PC-9 (cell line): ENCODE results near the gene CPNE4. TPM values are rescaled to one million over a fixed set of nuclear protein-coding genes. Genes with fewer than 3 reads are reported as not detected.
A peak's percentile ranks its signal among the peaks of the same experiment; 100 is the strongest.

Experiments used
- BruUV-seq: library from RNA; stranded (reverse); fragments of 400-500 nt; replicated peaks from 2 replicates; lab custom pipeline; 2021; lab: Mats Ljungman, UMichigan
- CTCF ChIA-PET: fragments of 300-600 bp; sonication (Branson Sonifier 250); formaldehyde crosslinking; loops from one replicate; lab custom pipeline; 2022; ENCODE audit warnings: antibody characterized with exemption; lab: Charles Lee
- POLR2A ChIA-PET: fragments of 300-600 bp; sonication (Branson Sonifier 250); formaldehyde crosslinking; loops from one replicate; lab custom pipeline; 2022; ENCODE audit warnings: antibody characterized with exemption; ENCODE audit not compliant: unreplicated experiment; lab: Charles Lee
- DNase-seq, 2 experiments: peaks; one replicate each; pipeline versions ENCODE4 v3.0.0 to v3.0.0-alpha.2; 2015 to 2022; ENCODE audit warnings: mixed read lengths in 1 of 2
- H2AFZ ChIP-seq: fragments of 200-600 bp; sonication (generic); 2 replicates; pipeline ENCODE4 v1.8.1; 2017; ENCODE audit warnings: antibody characterized with exemption
- H3F3A ChIP-seq: fragments of 200-600 bp; sonication (generic); 2 replicates; pipeline ENCODE4 v1.8.1; 2017; ENCODE audit warnings: antibody characterized with exemption, mild to moderate bottlenecking, low read depth; ENCODE audit not compliant: insufficient read depth
- H3K27ac ChIP-seq: fragments of 200-600 bp; sonication (generic); 2 replicates; pipeline ENCODE4 v1.6.1; 2016; ENCODE audit warnings: mixed run types
- H3K27me3 ChIP-seq: fragments of 200-600 bp; sonication (generic); 2 replicates; pipeline ENCODE4 v1.6.1; 2016; ENCODE audit warnings: low read depth, mixed run types; ENCODE audit not compliant: insufficient read depth
- H3K36me3 ChIP-seq: fragments of 200-600 bp; sonication (generic); 2 replicates; pipeline ENCODE4 v1.6.1; 2016; ENCODE audit warnings: low read depth, mixed run types
- H3K4me1 ChIP-seq: fragments of 200-600 bp; sonication (generic); replicated peaks from 2 replicates; pipeline ENCODE4 v1.6.1; 2016; ENCODE audit warnings: mixed run types; ENCODE audit not compliant: insufficient read depth
- H3K4me2 ChIP-seq: fragments of 200-600 bp; sonication (generic); 2 replicates; pipeline ENCODE4 v1.6.1; 2017; ENCODE audit warnings: mixed run types
- H3K4me3 ChIP-seq: fragments of 200-600 bp; sonication (generic); 2 replicates; pipeline ENCODE4 v1.6.1; 2016; ENCODE audit warnings: mixed run types
- H3K79me2 ChIP-seq: fragments of 200-600 bp; sonication (generic); 2 replicates; pipeline ENCODE4 v1.6.1; 2017; ENCODE audit warnings: low read depth, mixed run types
- H3K9me2 ChIP-seq: fragments of 200-600 bp; sonication (generic); 2 replicates; pipeline ENCODE4 v1.8.1; 2017; ENCODE audit warnings: mild to moderate bottlenecking; ENCODE audit not compliant: insufficient read depth
- H3K9me3 ChIP-seq: fragments of 200-600 bp; sonication (generic); 2 replicates; pipeline ENCODE4 v1.8.1; 2016; ENCODE audit warnings: low read depth; ENCODE audit not compliant: insufficient read depth
- H4K20me1 ChIP-seq: fragments of 200-600 bp; sonication (generic); 2 replicates; pipeline ENCODE4 v1.8.1; 2017; ENCODE audit not compliant: insufficient read depth
- EZH2 ChIP-seq: fragments of 200-600 bp; sonication (generic); IDR thresholded peaks from 2 replicates; pipeline ENCODE4 v1.8.0; 2017; ENCODE audit warnings: antibody characterized with exemption, low read depth
- intact Hi-C: fragments of 100-400 bp; cut with micrococcal nuclease; formaldehyde crosslinking; loops from one replicate; pipeline ENCODE4 v1.10.0; 2022; ENCODE audit not compliant: unreplicated experiment
- total RNA-seq: library from RNA; stranded (reverse); gene quantifications from 2 replicates; pipeline ENCODE4 v1.2.3, GENCODE V29; 2021
- TF ChIP-seq, protein P1 (sequence below): fragments of 200-600 bp; sonication (generic); conservative IDR thresholded peaks from 2 replicates; pipeline ENCODE4 v1.6.1; 2017; ENCODE audit warnings: mixed run types, antibody characterized with exemption, mild to moderate bottlenecking, moderate library complexity

CPNE4 gene
- total RNA-seq, 1 experiment from 2014 or later = 0.22 TPM

DNA sequence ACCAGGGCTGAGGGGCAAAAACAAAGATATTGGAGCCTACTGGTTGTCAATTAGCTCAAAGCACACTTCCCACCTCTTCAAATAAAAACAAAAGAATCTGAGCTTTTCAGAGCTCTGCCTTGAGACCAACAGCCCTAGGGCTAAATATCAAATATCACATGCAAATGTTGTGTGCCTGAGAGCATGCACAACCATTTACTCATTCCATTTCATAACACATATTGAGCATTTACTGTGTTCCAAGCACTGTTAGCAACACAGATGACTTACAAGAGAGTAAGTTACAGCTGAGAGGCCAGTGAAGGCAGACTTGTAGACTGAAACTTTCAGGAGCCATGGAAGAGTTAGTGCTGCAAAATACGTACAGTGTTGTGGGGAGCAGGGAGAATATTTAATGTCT, 222.4 kb downstream of the CPNE4 start:
- Histone ChIP-seq H3K79me2 (no peaks in the 10 kb centered on the region), H3K4me3 (no peak overlapping the region), H2AFZ (no peak overlapping the region), H3K9me2 (no peaks in the 10 kb centered on the region), H3K27me3 (no peaks in the 10 kb centered on the region), H4K20me1 (no peaks in the 10 kb centered on the region), H3K4me2 (peak overlapping the region; percentile 13; the same call in 1 of the 2 replicates), H3K9me3 (no peaks in the 10 kb centered on the region), H3K4me1 (peaks cover 11% of the 10 kb centered on the region), H3K27ac (no peak overlapping the region), H3F3A (no peaks in the 10 kb centered on the region), H3K36me3 (no peaks in the 10 kb centered on the region)
- POLR2A ChIA-PET = no interaction called here
- no peak for TF ChIP-seq EZH2
- TF ChIP-seq, protein P1, sequence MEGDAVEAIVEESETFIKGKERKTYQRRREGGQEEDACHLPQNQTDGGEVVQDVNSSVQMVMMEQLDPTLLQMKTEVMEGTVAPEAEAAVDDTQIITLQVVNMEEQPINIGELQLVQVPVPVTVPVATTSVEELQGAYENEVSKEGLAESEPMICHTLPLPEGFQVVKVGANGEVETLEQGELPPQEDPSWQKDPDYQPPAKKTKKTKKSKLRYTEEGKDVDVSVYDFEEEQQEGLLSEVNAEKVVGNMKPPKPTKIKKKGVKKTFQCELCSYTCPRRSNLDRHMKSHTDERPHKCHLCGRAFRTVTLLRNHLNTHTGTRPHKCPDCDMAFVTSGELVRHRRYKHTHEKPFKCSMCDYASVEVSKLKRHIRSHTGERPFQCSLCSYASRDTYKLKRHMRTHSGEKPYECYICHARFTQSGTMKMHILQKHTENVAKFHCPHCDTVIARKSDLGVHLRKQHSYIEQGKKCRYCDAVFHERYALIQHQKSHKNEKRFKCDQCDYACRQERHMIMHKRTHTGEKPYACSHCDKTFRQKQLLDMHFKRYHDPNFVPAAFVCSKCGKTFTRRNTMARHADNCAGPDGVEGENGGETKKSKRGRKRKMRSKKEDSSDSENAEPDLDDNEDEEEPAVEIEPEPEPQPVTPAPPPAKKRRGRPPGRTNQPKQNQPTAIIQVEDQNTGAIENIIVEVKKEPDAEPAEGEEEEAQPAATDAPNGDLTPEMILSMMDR = no peak
- peak in 1 of 2 experiments; percentile 66 for DNase-seq
- intact Hi-C loops = loop anchor here (5.0 kb wide), 1 partner anchor 215 kb away; no protein-coding TSS in a partner anchor
- BruUV-seq = no TSS peak
- CTCF ChIA-PET = no interaction called here

DNA sequence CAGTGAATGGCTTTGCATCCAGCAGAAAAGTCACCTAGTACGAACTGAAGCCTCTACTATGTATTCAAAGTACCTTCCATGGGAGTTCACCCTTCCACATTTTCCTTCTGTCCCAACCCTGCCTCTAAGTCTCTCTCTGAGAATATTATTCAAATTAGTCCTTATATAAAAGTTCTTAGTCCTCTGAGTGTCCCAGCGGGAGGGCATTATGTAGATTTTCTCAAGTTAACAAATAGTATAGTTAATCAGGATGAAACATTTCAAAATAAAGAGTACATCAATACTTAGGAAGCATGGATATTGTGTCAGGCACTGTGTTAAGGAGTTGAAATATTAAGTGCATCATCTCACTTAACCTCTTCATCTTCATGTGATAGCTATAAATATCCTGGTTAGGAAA, 223.3 kb downstream of the CPNE4 start:
- no TSS peak for BruUV-seq
- CTCF ChIA-PET = no interaction called here

DNA sequence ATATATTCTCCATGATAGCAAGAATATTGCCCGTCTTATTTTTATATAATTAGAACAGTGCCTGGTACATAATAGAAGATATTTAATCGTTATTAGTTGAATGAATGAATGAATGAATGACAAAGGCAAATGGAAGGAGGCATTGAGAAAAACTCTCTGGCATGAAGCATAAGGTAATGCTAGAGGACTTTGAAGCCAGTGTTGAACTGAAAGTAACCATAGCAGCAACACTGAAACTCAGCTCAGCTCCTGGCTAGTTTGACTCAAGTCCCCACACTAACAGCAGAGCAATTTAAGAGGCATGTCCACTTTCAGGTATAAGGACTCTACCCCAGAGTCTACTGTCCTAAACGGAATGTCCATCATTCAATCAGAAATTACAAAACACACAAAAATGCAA, 227.0 kb downstream of the CPNE4 start:
- no peak for DNase-seq
- no peaks in the 10 kb centered on the region for H3K9me3 ChIP-seq
- no peaks in the 10 kb centered on the region for H3K79me2 ChIP-seq
- H3K4me1 ChIP-seq = peaks cover 11% of the 10 kb centered on the region
- no TSS peak for BruUV-seq
- H3F3A ChIP-seq = no peaks in the 10 kb centered on the region
- H3K27me3 ChIP-seq = no peaks in the 10 kb centered on the region
- ChIA-PET POLR2A (no interaction called here), CTCF (interaction anchor here (1.1 kb wide), 1 partner anchor 12 kb away, joined by 3 read pairs; no protein-coding TSS in a partner anchor)
- H3K9me2 ChIP-seq = no peaks in the 10 kb centered on the region
- TF ChIP-seq, protein P1 = no peak
- TF ChIP-seq EZH2 = no peak
- no peaks in the 10 kb centered on the region for H3K36me3 ChIP-seq
- intact Hi-C loops = no loop called here
- no peak overlapping the region for H2AFZ ChIP-seq
- H3K4me2 ChIP-seq = no peak overlapping the region
- no peak overlapping the region for H3K27ac ChIP-seq
- no peaks in the 10 kb centered on the region for H4K20me1 ChIP-seq
- H3K4me3 ChIP-seq = no peak overlapping the region

More for the DNA sequence above, 223.3 kb downstream of the CPNE4 start:
- intact Hi-C loops = loop anchor here (5.0 kb wide), 1 partner anchor 216 kb away; no protein-coding TSS in a partner anchor
- POLR2A ChIA-PET = no interaction called here
- H3K36me3 ChIP-seq = no peaks in the 10 kb centered on the region
- H3K9me2 ChIP-seq = no peaks in the 10 kb centered on the region
- no peak for DNase-seq
- no peak overlapping the region for H2AFZ ChIP-seq
- no peaks in the 10 kb centered on the region for H3F3A ChIP-seq
- no peaks in the 10 kb centered on the region for H3K79me2 ChIP-seq
- H3K4me1 ChIP-seq = peaks cover 11% of the 10 kb centered on the region
- H3K4me2 ChIP-seq = no peak overlapping the region
- no peak overlapping the region for H3K27ac ChIP-seq
- no peaks in the 10 kb centered on the region for H3K9me3 ChIP-seq
- H3K4me3 ChIP-seq = no peak overlapping the region
- no peaks in the 10 kb centered on the region for H4K20me1 ChIP-seq
- no peaks in the 10 kb centered on the region for H3K27me3 ChIP-seq
- TF ChIP-seq, protein P1 = no peak
- TF ChIP-seq EZH2 = no peak
